Neural cell (in vitro differentiated cells): ENCODE data around the gene CC2D1A. TPM values are rescaled to one million over a fixed set of nuclear protein-coding genes. Genes with fewer than 3 reads are reported as not detected.

ENCODE experiments used
- H2AFZ ChIP-seq: fragments of 200-600, 300-800 bp; sonication (generic), shearing (Covaris generic); 2 replicates; pipeline ENCODE4 v1.6.0; 2014; ENCODE audit warnings: low read depth, mild to moderate bottlenecking, antibody characterized with exemption, low read length, moderate library complexity
- H3F3A ChIP-seq: fragments of 200-600 bp; shearing (Covaris generic); 2 replicates; pipeline ENCODE4 v1.6.1; 2016; ENCODE audit warnings: mild to moderate bottlenecking, moderate library complexity, mixed read lengths, antibody characterized with exemption, low read length; ENCODE audit not compliant: insufficient read depth, poor library complexity, severe bottlenecking
- H3K27ac ChIP-seq: fragments of 200-600, 300-800 bp; sonication (generic), shearing (Covaris generic); 2 replicates; pipeline ENCODE4 v1.5.1; 2014; ENCODE audit warnings: mild to moderate bottlenecking, low read length, moderate library complexity
- H3K27me3 ChIP-seq: fragments of 300-800, 200-600 bp; sonication (generic), shearing (Covaris generic); 2 replicates; pipeline ENCODE4 v1.6.0; 2014; ENCODE audit warnings: mild to moderate bottlenecking, low read depth, low read length, moderate library complexity; ENCODE audit not compliant: insufficient read depth
- H3K36me3 ChIP-seq: fragments of 300-800, 200-600 bp; sonication (generic), shearing (Covaris generic); 2 replicates; pipeline ENCODE4 v1.5.1; 2014; ENCODE audit warnings: mild to moderate bottlenecking, antibody characterized with exemption, low read length, moderate library complexity; ENCODE audit not compliant: insufficient read depth
- H3K4me2 ChIP-seq: fragments of 300-800, 200-600 bp; sonication (generic), shearing (Covaris generic); 2 replicates; pipeline ENCODE4 v1.6.0; 2014; ENCODE audit warnings: mild to moderate bottlenecking, low read length
- H3K4me3 ChIP-seq: fragments of 300-800, 200-600 bp; sonication (generic), shearing (Covaris generic); 2 replicates; pipeline ENCODE4 v1.5.1; 2014; ENCODE audit warnings: mild to moderate bottlenecking, low read length, moderate library complexity
- H3K79me2 ChIP-seq: fragments of 200-600 bp; shearing (Covaris generic); replicated peaks from 2 replicates; pipeline ENCODE4 v1.6.0; 2014; ENCODE audit warnings: mild to moderate bottlenecking, low read length, moderate library complexity; ENCODE audit not compliant: insufficient read depth
- H3K9ac ChIP-seq: fragments of 300-800, 200-600 bp; sonication (generic), shearing (Covaris generic); 2 replicates; pipeline ENCODE4 v1.6.1; 2016; ENCODE audit warnings: mild to moderate bottlenecking, low read length, mixed read lengths
- H3K9me2 ChIP-seq: fragments of 200-600 bp; shearing (Covaris generic); 2 replicates; pipeline ENCODE4 v1.6.1; 2016; ENCODE audit warnings: mild to moderate bottlenecking, low read length, mixed read lengths; ENCODE audit not compliant: insufficient read depth
- H3K9me3 ChIP-seq: fragments of 200-600, 300-800 bp; sonication (generic), shearing (Covaris generic); 2 replicates; pipeline ENCODE4 v1.6.1; 2016; ENCODE audit warnings: mild to moderate bottlenecking, mixed run types, low read length, moderate library complexity, mixed read lengths
- H4K20me1 ChIP-seq: fragments of 200-600 bp; shearing (Covaris generic); 2 replicates; pipeline ENCODE4 v1.6.1; 2016; ENCODE audit warnings: mild to moderate bottlenecking, mixed run types; ENCODE audit not compliant: insufficient read depth
- CTCF ChIP-seq: fragments of 450-650 bp; IDR thresholded peaks from 2 replicates; pipeline ENCODE4 v1.5.1; 2014; ENCODE audit warnings: antibody characterized with exemption, mild to moderate bottlenecking, moderate library complexity; ENCODE audit not compliant: poor library complexity, severe bottlenecking
- EP300 ChIP-seq: fragments of 450-650 bp; conservative IDR thresholded peaks from 2 replicates; pipeline ENCODE4 v1.6.1; 2014; ENCODE audit warnings: antibody characterized with exemption, mild to moderate bottlenecking, moderate library complexity; ENCODE audit not compliant: poor library complexity, severe bottlenecking
- EZH2 ChIP-seq: fragments of 200-600, 300-800 bp; shearing (Covaris generic), sonication (generic); IDR thresholded peaks from 2 replicates; pipeline ENCODE4 v1.6.1; 2014; ENCODE audit warnings: antibody characterized with exemption, low read length, borderline replicate concordance, mild to moderate bottlenecking; ENCODE audit not compliant: insufficient read depth, poor library complexity, severe bottlenecking
- MXI1 ChIP-seq: fragments of 450-650 bp; conservative IDR thresholded peaks from 2 replicates; pipeline ENCODE4 v1.6.1; 2014; ENCODE audit warnings: antibody characterized with exemption, mild to moderate bottlenecking; ENCODE audit not compliant: poor library complexity, severe bottlenecking
- POLR2AphosphoS5 ChIP-seq: IDR thresholded peaks from 2 replicates; pipeline ENCODE4 v1.6.1; 2012
- RAD21 ChIP-seq: fragments of 450-650 bp; conservative IDR thresholded peaks from 2 replicates; pipeline ENCODE4 v1.6.1; 2014; ENCODE audit warnings: antibody characterized with exemption, mild to moderate bottlenecking, moderate library complexity
- REST ChIP-seq: IDR thresholded peaks from 2 replicates; pipeline ENCODE4 v1.6.1; 2012; ENCODE audit warnings: borderline replicate concordance
- SMC3 ChIP-seq: fragments of 450-650 bp; conservative IDR thresholded peaks from 2 replicates; pipeline ENCODE4 v1.6.1; 2014; ENCODE audit warnings: antibody characterized with exemption, mild to moderate bottlenecking, moderate library complexity; ENCODE audit not compliant: poor library complexity
- TAF1 ChIP-seq: IDR thresholded peaks from 2 replicates; pipeline ENCODE4 v1.6.1; 2012; ENCODE audit warnings: low read depth
- polyA plus RNA-seq: library from polyadenylated mRNA; depleted of rRNA; stranded (reverse); fragments of >200 nt; gene quantifications from 2 replicates; pipeline ENCODE4 v1.2.3, GENCODE V29; 2014

The CC2D1A gene
- polyA plus RNA-seq, 1 donor from 2014 or later, result 24.5 TPM

- H3F3A ChIP-seq, result no peaks in the 10 kb centered on the region
- no peak for TF ChIP-seq RAD21
- no peak for TF ChIP-seq EZH2
- TF ChIP-seq POLR2AphosphoS5, result no peak
- no peak for TF ChIP-seq TAF1
- TF ChIP-seq SMC3, result no peak
- TF ChIP-seq EP300, result no peak
- no peak for TF ChIP-seq CTCF
- TF ChIP-seq MXI1, result no peak
- no peak for TF ChIP-seq REST
- no peak overlapping the region for H3K27ac ChIP-seq
Observed at GRCh38 chr19:13908674-13909073, 2.7 kb downstream of the CC2D1A start.

GRCh38 chr19:13909430-13909829 is 3.4 kb downstream of the CC2D1A start:
- Histone ChIP-seq H2AFZ (no peak overlapping the region), H3K27ac (no peak overlapping the region), H3K9me3 (no peaks in the 10 kb centered on the region), H3K36me3 (no peaks in the 10 kb centered on the region), H3K4me3 (no peak overlapping the region), H3K9me2 (no peaks in the 10 kb centered on the region), H3F3A (no peaks in the 10 kb centered on the region), H3K79me2 (peaks cover 4% of the 10 kb centered on the region), H3K27me3 (no peaks in the 10 kb centered on the region), H4K20me1 (no peaks in the 10 kb centered on the region), H3K4me2 (no peak overlapping the region), H3K9ac (no peak overlapping the region)
- TF ChIP-seq POLR2AphosphoS5 (no peak), EZH2 (no peak), MXI1 (no peak), TAF1 (no peak), CTCF (no peak), SMC3 (no peak), RAD21 (no peak), REST (no peak), EP300 (no peak)

More at GRCh38 chr19:13908674-13909073, 2.7 kb downstream of the CC2D1A start:
- no peaks in the 10 kb centered on the region for H3K9me3 ChIP-seq
- no peaks in the 10 kb centered on the region for H3K36me3 ChIP-seq
- H2AFZ ChIP-seq, result no peak overlapping the region
- H3K9ac ChIP-seq, result no peak overlapping the region
- no peak overlapping the region for H3K4me2 ChIP-seq
- H4K20me1 ChIP-seq, result no peaks in the 10 kb centered on the region
- H3K79me2 ChIP-seq, result peaks cover 4% of the 10 kb centered on the region
- H3K27me3 ChIP-seq, result no peaks in the 10 kb centered on the region
- no peak overlapping the region for H3K4me3 ChIP-seq
- H3K9me2 ChIP-seq, result no peaks in the 10 kb centered on the region
